Left forelimb (tissue), 1 donor: Measurements from ENCODE around the gene DCLK2.
"Not testable (repeated sequence)": the region's sequence is repeated elsewhere in the genome, so short reads cannot be mapped to it uniquely, and the experiment has no call there.

ENCODE experiments used
- DNase-seq: peaks from one replicate; pipeline ENCODE4 v3.0.0-alpha.2; 2018; ENCODE audit warnings: low spot score

The DCLK2 gene

GRCh38 chr4:150152766-150153165 lies 74.5 kb downstream of the DCLK2 start:
- DNase-seq: no peak

GRCh38 chr4:150155391-150155790 lies 77.1 kb downstream of the DCLK2 start:
- DNase-seq: no peak

- no peak for DNase-seq
Measured at GRCh38 chr4:150156543-150156942, 78.3 kb downstream of the DCLK2 start.

- DNase-seq: no peak
Measured at GRCh38 chr4:150158041-150158440, 79.8 kb downstream of the DCLK2 start.

- no peak for DNase-seq
Measured at GRCh38 chr4:150160473-150160872, 82.2 kb downstream of the DCLK2 start.

- no peak for DNase-seq
Measured at GRCh38 chr4:150161109-150161508, 82.9 kb downstream of the DCLK2 start.

- DNase-seq: not testable (repeated sequence)
Measured at GRCh38 chr4:150162020-150162419, 83.8 kb downstream of the DCLK2 start.

- DNase-seq: no peak
Measured at GRCh38 chr4:150164055-150164454, 85.8 kb downstream of the DCLK2 start.

GRCh38 chr4:150164956-150165629 lies 86.8 kb downstream of the DCLK2 start:
- DNase-seq: no peak

- DNase-seq: no peak
Measured at GRCh38 chr4:150167054-150167453, 88.8 kb downstream of the DCLK2 start.

GRCh38 chr4:150173432-150173861 lies 95.2 kb downstream of the DCLK2 start:
- no peak for DNase-seq

GRCh38 chr4:150173982-150174398 lies 95.7 kb downstream of the DCLK2 start:
- DNase-seq: no peak

- no peak for DNase-seq
Measured at GRCh38 chr4:150176547-150176946, 98.3 kb downstream of the DCLK2 start.

- no peak for DNase-seq
Measured at GRCh38 chr4:150178161-150178560, 99.9 kb downstream of the DCLK2 start.

GRCh38 chr4:150181536-150181935 lies 103.3 kb downstream of the DCLK2 start:
- no peak for DNase-seq

GRCh38 chr4:150182794-150183193 lies 104.5 kb downstream of the DCLK2 start:
- DNase-seq: no peak

- not testable (repeated sequence) for DNase-seq
Measured at GRCh38 chr4:150185033-150185432, 106.8 kb downstream of the DCLK2 start.

GRCh38 chr4:150192986-150193385 lies 114.7 kb downstream of the DCLK2 start:
- no peak for DNase-seq

GRCh38 chr4:150197256-150197655 lies 119.0 kb downstream of the DCLK2 start:
- DNase-seq: not testable (repeated sequence)

GRCh38 chr4:150199056-150199455 lies 120.8 kb downstream of the DCLK2 start:
- DNase-seq: no peak

GRCh38 chr4:150205016-150205415 lies 126.8 kb downstream of the DCLK2 start:
- no peak for DNase-seq

GRCh38 chr4:150206265-150206664 lies 128.0 kb downstream of the DCLK2 start:
- DNase-seq: no peak

- no peak for DNase-seq
Measured at GRCh38 chr4:150206954-150207353, 128.7 kb downstream of the DCLK2 start.

- DNase-seq: no peak
Measured at GRCh38 chr4:150207871-150208270, 129.6 kb downstream of the DCLK2 start.
